Body of pancreas (tissue), 4 donors: ENCODE measurements around the gene MAGI3.

Experiments used
- CTCF ChIP-seq, 7 experiments: fragments of 450-650 bp in 4 of 7; fragments of 200-600 bp in 3 of 7; sonication (generic) in 3 of 7; IDR thresholded peaks; one replicate each; pipeline ENCODE4 v1.5.1; 2016 to 2019; ENCODE audit warnings: antibody characterized with exemption in 7 of 7
- POLR2A ChIP-seq, 3 donors: fragments of 450-650 bp; IDR thresholded peaks; one replicate each; pipeline ENCODE4 v1.6.1; 2016; ENCODE audit warnings: antibody characterized with exemption in 3 of 3, mild to moderate bottlenecking in 2 of 3

GRCh38 chr1:113683384-113684152, 293.3 kb downstream of the MAGI3 start:
- TF ChIP-seq CTCF (IDR thresholded peaks at IDR 0.05) (no peak), POLR2A (IDR thresholded peaks at IDR 0.05) (no peak)
